GM19099 (cell line): Measurements from ENCODE around the gene IFNL3.

Source experiments
- POLR2A ChIP-seq: IDR thresholded peaks from 3 replicates; pipeline ENCODE4 v1.6.1; 2011; ENCODE audit warnings: low read depth; ENCODE audit not compliant: insufficient read length; ENCODE audit errors: extremely low read depth

IFNL3 gene

DNA sequence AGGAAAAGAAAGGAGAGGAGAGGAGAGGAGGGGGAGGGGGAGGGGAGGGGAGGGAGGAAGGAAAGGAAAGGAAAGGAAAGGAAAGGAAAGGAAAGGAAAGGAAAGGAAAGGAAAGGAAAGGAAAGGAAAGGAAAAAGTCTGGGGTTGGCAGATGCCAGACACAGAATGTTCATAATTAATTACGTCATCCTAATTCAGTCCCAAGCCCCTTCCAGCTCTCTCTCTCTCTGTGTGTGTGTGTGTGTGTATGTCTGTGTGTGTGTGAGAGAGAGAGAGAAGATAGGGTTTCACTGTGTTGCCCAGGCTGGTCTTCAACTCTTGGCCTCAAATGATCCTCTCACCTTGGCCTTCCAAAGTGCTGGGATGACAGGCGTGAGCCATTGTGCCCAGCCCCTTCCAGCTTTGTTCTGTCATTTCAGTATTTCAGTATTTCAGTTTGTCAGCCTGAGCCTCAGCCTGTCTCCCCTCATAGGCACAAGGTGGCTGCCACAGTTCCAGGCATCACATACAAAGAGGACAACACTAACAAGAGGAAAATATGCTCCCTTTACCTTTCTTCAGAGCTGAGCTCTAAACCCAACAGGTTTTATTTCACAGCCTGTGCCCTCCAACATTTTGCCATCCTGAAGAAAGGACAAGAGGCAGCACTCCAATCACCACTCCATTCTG, 14.6 kb downstream of the IFNL3 start:
- no peak for TF ChIP-seq POLR2A

DNA sequence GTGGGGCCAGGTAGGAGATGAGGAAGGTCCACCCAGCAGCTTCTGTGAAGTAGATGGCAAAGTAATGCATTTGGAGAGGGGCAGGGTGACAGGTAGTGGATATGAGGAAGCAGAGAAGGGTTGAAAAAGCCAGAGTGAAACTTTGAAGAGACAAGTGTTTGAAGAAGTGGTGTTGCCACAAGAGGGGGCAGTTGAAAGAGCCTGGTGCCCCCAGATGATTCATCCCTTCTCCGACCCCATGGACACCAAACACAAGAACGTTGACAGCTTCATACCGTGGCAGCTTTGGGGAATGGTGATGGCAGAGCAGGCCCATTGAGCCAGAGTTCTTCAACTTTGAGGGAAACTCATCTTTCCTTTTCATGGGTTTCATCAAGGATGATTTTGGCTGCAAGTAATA, 19.9 kb downstream of the IFNL3 start:
- TF ChIP-seq POLR2A, result no peak

- TF ChIP-seq POLR2A, result no peak
Observed at GRCh38 chr19:39223703-39224279, 21.0 kb downstream of the IFNL3 start.

DNA sequence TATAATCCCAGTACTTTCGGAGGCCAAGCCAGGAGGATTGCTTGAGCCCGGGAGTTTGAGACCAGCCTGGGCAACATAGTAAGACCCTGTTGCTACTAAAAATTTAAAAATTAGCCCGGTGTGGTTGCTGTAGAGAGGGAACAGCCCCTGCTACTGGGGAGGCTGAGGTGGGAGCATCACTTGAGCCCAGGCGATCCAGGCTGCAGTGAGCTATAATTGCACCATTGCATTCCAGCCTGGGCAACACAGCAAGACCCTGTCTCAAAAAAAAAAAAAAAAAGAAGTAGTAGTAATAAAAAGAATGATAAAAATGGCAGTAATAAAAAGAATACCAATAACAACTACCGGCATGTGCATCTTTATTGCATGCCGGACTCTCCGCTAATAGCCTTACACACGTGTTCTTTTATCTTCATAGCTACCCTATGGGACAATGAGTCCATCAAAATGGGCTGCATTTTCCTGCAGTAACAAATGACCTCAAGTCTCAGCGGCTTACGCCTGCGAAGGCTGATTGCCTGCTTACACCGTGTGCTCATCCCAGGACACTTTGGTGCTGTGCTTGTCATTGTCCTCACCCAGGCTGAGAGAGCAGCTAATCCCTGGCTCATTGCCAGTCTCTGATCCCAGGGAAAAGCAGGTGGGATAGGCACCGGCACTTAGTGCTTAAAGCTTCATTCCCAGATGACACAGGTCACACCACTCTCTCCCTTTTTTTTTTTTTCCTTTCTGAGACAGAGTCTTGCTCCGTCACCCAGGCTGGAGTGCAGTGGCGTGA, 26.4 kb downstream of the IFNL3 start:
- TF ChIP-seq POLR2A, result no peak

DNA sequence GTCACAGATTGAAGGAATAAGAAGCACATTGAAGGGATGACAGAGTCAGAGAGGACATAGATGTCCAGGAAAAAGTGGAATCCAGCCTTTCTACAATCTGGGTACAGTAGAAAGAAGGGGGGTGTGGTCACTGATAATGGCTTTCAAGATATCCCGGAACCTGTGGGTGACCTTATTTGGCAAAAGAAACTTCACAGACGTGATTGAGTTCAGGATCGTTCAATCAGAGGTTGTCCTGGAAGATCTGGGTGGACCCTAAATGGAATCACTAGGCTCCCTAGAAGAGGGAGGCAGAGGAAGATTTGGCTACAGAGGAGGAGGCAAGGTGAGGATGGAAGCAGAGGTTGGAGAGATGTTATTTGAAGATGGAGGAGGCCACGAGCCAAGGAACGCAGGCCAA, 27.7 kb downstream of the IFNL3 start:
- TF ChIP-seq POLR2A, result no peak

DNA sequence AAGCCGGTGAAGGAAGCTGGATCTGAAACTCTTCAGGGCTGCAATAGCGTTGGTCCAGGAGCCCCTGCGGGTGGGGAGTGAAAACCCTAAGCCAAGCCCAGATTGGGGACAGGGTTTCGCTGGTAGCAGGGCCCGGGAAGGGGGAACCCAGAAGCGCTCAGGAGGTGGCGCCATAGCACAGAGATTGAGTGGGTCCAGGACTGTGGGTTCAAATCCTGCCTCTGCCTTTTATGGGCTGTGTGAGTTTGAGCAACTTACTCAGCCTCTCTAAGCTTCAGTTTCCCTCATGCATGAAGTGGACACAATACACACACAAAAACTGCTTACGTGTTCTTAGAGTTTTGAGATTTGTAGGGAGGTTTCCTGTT, 32.4 kb downstream of the IFNL3 start:
- TF ChIP-seq POLR2A, result no peak

DNA sequence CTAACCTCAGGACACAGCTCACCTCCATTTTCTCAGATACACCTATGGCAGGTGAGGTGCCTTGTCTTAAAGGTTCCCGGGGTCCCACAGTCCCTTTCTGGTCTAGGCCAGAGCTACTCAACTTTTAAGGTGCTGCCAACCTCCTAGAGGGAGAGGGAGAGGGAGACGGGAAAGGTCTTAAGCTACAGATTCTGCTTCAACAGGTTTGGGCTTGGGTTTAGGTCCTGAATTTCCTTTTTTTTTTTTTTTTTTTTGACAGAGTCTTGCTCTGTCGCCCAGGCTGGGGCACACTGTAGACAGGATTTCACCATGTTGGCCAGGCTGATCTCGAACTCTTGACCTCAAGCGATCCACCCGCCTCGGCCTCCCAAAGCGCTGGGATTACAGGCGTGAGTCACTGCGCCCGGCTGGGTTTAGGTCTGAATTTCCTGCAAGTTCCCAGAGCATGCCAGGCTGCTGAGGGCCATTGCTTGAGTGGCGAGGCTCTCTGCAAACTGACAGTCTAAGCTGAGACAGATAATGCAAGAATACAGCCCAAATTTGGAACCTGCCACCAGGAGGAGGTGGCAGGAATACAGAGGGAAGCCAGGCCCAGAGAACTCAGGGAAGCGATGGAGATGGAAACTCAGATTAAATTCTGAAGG, 33.0 kb downstream of the IFNL3 start:
- TF ChIP-seq POLR2A, result no peak

DNA sequence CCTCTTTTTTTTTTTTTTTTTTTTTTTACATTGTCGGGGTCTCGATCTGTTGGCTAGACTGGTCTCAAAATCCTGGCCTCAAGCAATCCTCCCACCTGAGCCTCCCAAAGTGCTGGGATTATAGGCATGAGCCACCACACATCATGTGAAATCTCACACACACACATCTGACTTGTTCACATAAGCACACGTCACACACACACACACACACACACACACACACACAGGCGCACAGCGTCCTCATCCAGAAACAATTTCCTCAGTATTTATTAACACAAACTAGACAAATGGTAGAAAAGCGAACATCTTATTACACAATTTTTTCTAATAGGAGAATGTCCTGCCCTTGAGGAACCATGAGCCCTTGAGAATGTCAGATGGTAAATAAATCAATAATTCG, 35.6 kb downstream of the IFNL3 start:
- TF ChIP-seq POLR2A, result no peak

DNA sequence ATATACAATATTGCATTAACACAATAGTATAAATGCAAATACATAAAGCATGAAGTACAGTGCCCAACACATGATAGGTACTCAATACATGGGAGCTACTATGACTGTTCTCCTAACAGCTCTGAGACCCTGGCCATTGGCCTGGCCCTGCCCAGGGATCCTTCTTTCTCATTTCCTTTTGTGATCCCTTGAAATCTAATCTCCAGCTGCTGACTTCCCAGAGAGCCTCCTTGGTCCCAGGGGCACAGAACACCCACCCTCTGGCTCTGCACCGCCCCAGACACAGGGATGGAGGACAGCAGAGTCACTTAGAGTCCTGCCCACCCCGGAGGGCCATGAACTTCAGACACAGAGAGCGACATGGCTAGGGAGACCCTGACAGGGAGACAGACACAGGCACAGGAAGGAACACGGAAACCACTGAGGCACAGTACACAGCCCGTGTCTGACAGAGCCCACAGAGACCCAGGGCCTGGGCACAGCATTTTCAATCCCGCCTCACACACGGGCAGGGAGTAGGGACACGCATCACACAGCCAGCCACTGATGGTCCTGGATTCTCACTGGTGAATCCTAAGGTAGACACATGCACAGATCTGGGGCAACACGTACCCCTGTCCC, 36.5 kb downstream of the IFNL3 start:
- no peak for TF ChIP-seq POLR2A

GRCh38 chr19:39207293-39207836, 37.4 kb downstream of the IFNL3 start:
- no peak for TF ChIP-seq POLR2A

GRCh38 chr19:39206122-39206521, 38.7 kb downstream of the IFNL3 start:
- no peak for TF ChIP-seq POLR2A

GRCh38 chr19:39205449-39205764, 39.4 kb downstream of the IFNL3 start:
- no peak for TF ChIP-seq POLR2A

DNA sequence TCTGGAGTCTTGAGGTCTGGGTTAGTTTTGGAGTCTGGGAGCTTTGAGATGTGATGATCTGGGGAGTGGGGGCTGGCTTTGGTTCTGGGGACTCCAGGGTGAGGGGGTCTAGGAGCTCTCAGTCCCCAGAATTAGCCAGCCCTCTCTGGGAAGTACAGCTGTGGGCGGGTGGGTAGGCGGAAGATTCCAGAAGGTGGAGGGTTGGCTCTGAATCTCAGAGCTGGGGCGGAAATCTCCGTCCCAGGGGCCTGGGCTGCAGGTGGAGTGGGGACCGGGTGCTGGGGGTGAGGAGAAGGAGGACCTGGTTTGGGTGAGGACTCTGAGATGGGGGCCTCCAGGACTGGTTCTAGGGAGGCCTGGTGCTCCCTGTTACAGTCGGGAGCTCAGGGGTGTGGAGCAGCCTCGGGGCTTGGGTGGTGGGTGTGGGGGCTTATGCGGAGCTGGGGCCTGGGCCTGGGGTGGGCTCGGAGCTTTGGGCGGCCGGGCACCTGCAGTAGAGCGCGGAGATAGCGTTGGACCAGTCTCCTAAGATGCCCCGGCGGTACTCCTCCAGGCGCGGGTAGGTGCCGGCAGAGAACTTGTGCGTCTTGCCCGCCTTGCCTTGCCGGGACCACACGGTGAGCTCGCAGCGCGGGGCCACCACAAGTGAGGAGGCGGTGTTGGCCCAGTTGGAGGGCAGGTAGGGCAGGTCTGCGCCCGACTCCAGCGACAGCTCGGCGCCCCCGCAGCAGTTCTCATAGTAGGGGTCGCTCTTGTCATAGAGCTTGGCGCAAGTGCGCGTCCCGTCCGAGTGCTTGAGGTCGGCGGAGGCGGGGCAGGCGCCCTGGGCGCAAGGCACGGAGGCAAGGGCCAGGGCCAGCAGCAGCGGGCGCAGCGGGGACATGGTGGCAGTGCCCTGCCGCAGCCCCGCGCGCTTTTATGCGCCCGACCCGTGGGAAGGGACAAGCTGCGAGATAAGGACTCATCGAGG, 41.1 kb downstream of the IFNL3 start, which contains the start of gene SYCN:
SYCN (minus strand) TSS at position 892 of the 970 bp plus-strand sequence; CDS start at position 883, 9 bp downstream.
- no peak for TF ChIP-seq POLR2A

- TF ChIP-seq POLR2A, result no peak
Observed at GRCh38 chr19:39202998-39203355, 41.8 kb downstream of the IFNL3 start.
